ENCODE results near the gene PAIP2.

Gene PAIP2

GRCh38 chr5:139415869-139416268 is 74.2 kb downstream of the PAIP2 start:
- TF ChIP-seq EZH2phosphoT487 (IDR thresholded peaks at IDR 0.05; ENCODE audit: borderline replicate concordance) (no peak), CTCF (conservative IDR thresholded peaks at IDR 0.05; ENCODE audit: low read length) (no peak)
- no peaks in the 10 kb centered on the region for H3K79me2 ChIP-seq (ENCODE audit: insufficient read depth, low read length)
- H3K27me3 ChIP-seq (ENCODE audit: insufficient read depth, low read length, poor library complexity, severe bottlenecking) = no peaks in the 10 kb centered on the region
- no peaks in the 10 kb centered on the region for H3K9me3 ChIP-seq (ENCODE audit: insufficient read depth, low read depth, low read length)
- no peak overlapping the region for H3K4me3 ChIP-seq (ENCODE audit: low read length, poor library complexity, severe bottlenecking)
- no peaks in the 10 kb centered on the region for H3F3A ChIP-seq (ENCODE audit: low read depth)
- no peaks in the 10 kb centered on the region for H4K20me1 ChIP-seq (ENCODE audit: insufficient read depth, low read length, poor library complexity, severe bottlenecking)
- H2AFZ ChIP-seq (ENCODE audit: low read length) = no peak overlapping the region
- H3K9me2 ChIP-seq (replicated peaks; ENCODE audit: low read depth, low read length) = no peaks in the 10 kb centered on the region
- H3K4me2 ChIP-seq (ENCODE audit: low read depth, low read length, poor library complexity, severe bottlenecking) = no peak overlapping the region
- H3K36me3 ChIP-seq (ENCODE audit: insufficient read depth, low read length) = peaks cover 16% of the 10 kb centered on the region; the same call in 1 of the 2 replicates
- H3K4me1 ChIP-seq (ENCODE audit: insufficient read depth, low read length, poor library complexity, severe bottlenecking) = peaks cover 35% of the 10 kb centered on the region
- H3K9ac ChIP-seq (ENCODE audit: low read depth, low read length, poor library complexity, severe bottlenecking) = no peak overlapping the region

- no peaks in the 10 kb centered on the region for H3F3A ChIP-seq (ENCODE audit: low read depth)
- TF ChIP-seq CTCF (conservative IDR thresholded peaks at IDR 0.05; ENCODE audit: low read length) (no peak), EZH2phosphoT487 (IDR thresholded peaks at IDR 0.05; ENCODE audit: borderline replicate concordance) (no peak)
- no peak overlapping the region for H2AFZ ChIP-seq (ENCODE audit: low read length)
- H3K27me3 ChIP-seq (ENCODE audit: insufficient read depth, low read length, poor library complexity, severe bottlenecking) = no peaks in the 10 kb centered on the region
- peaks cover 35% of the 10 kb centered on the region for H3K4me1 ChIP-seq (ENCODE audit: insufficient read depth, low read length, poor library complexity, severe bottlenecking)
- no peaks in the 10 kb centered on the region for H3K79me2 ChIP-seq (ENCODE audit: insufficient read depth, low read length)
- no peak overlapping the region for H3K4me2 ChIP-seq (ENCODE audit: low read depth, low read length, poor library complexity, severe bottlenecking)
- no peaks in the 10 kb centered on the region for H3K9me3 ChIP-seq (ENCODE audit: insufficient read depth, low read depth, low read length)
- H3K9me2 ChIP-seq (replicated peaks; ENCODE audit: low read depth, low read length) = no peaks in the 10 kb centered on the region
- H3K9ac ChIP-seq (ENCODE audit: low read depth, low read length, poor library complexity, severe bottlenecking) = no peak overlapping the region
- no peak overlapping the region for H3K4me3 ChIP-seq (ENCODE audit: low read length, poor library complexity, severe bottlenecking)
- no peaks in the 10 kb centered on the region for H4K20me1 ChIP-seq (ENCODE audit: insufficient read depth, low read length, poor library complexity, severe bottlenecking)
- peaks cover 16% of the 10 kb centered on the region; the same call in 1 of the 2 replicates for H3K36me3 ChIP-seq (ENCODE audit: insufficient read depth, low read length)
These were observed 75.0 kb downstream of the PAIP2 start for GRCh38 chr5:139416651-139417050.

- Histone ChIP-seq H3K9ac (ENCODE audit: low read depth, low read length, poor library complexity, severe bottlenecking) (no peak overlapping the region), H3K9me2 (replicated peaks; ENCODE audit: low read depth, low read length) (no peaks in the 10 kb centered on the region), H3K27me3 (ENCODE audit: insufficient read depth, low read length, poor library complexity, severe bottlenecking) (no peaks in the 10 kb centered on the region), H3K9me3 (ENCODE audit: insufficient read depth, low read depth, low read length) (no peaks in the 10 kb centered on the region), H3K4me2 (ENCODE audit: low read depth, low read length, poor library complexity, severe bottlenecking) (no peak overlapping the region), H3F3A (ENCODE audit: low read depth) (no peaks in the 10 kb centered on the region), H3K4me3 (ENCODE audit: low read length, poor library complexity, severe bottlenecking) (no peak overlapping the region), H3K79me2 (ENCODE audit: insufficient read depth, low read length) (no peaks in the 10 kb centered on the region), H3K4me1 (ENCODE audit: insufficient read depth, low read length, poor library complexity, severe bottlenecking) (peaks cover 35% of the 10 kb centered on the region), H3K36me3 (ENCODE audit: insufficient read depth, low read length) (peaks cover 16% of the 10 kb centered on the region; the same call in 1 of the 2 replicates), H2AFZ (ENCODE audit: low read length) (no peak overlapping the region), H4K20me1 (ENCODE audit: insufficient read depth, low read length, poor library complexity, severe bottlenecking) (no peaks in the 10 kb centered on the region)
- TF ChIP-seq EZH2phosphoT487 (IDR thresholded peaks at IDR 0.05; ENCODE audit: borderline replicate concordance) = no peak
- no peak for TF ChIP-seq CTCF (conservative IDR thresholded peaks at IDR 0.05; ENCODE audit: low read length)
These were observed 75.6 kb downstream of the PAIP2 start for GRCh38 chr5:139417214-139417613.

Data from Loucy (cell line).